Ovary (tissue), 9 donors: Measurements from ENCODE around the gene IDI1. TPM values are rescaled to one million over a fixed set of nuclear protein-coding genes. Genes with fewer than 3 reads are reported as not detected.
"Not testable (repeated sequence)": the region's sequence is repeated elsewhere in the genome, so short reads cannot be mapped to it uniquely, and the experiment has no call there.

ENCODE experiments used
- DNase-seq, 5 donors: peaks; one replicate each; pipeline ENCODE4 v3.0.0-alpha.2; 2019 to 2020
- H3K27ac ChIP-seq, 2 donors: fragments of 200-600 bp; one replicate each; pipeline versions ENCODE4 v1.5.1 to v1.8.0; 2019 to 2022
- H3K27me3 ChIP-seq: fragments of 200-600 bp; one replicate; pipeline ENCODE4 v1.8.0; 2022
- H3K36me3 ChIP-seq: fragments of 200-600 bp; sonication (generic); one replicate; pipeline ENCODE4 v1.5.1; 2019
- H3K4me1 ChIP-seq: one replicate; pipeline ENCODE4 v1.8.1; 2013; ENCODE audit warnings: mild to moderate bottlenecking, moderate library complexity; ENCODE audit not compliant: insufficient read depth
- H3K4me3 ChIP-seq: fragments of 200-600 bp; sonication (generic); one replicate; pipeline ENCODE4 v1.5.1; 2017
- H3K9me3 ChIP-seq, 2 donors: fragments of 200-600 bp in 1 of 2; sonication (generic) in 1 of 2; one replicate each; pipeline versions ENCODE4 v1.5.1 to v1.8.1; 2013 to 2019; ENCODE audit warnings: mild to moderate bottlenecking in 1 of 2, moderate library complexity in 1 of 2
- EP300 ChIP-seq: sonication (generic); formaldehyde crosslinking; IDR thresholded peaks from one replicate; pipeline ENCODE4 v1.6.1; 2017; ENCODE audit warnings: antibody characterized with exemption
- POLR2A ChIP-seq: fragments of 450-650 bp; IDR thresholded peaks from one replicate; pipeline ENCODE4 v1.6.1; 2017; ENCODE audit warnings: antibody characterized with exemption, mild to moderate bottlenecking, moderate library complexity
- WGBS, 3 donors: extraction: QIAGEN DNeasy Blood & Tissue Kit in 1 of 3; methylation state at CpG; one replicate each; pipeline versions ENCODE4 v1.1.5 to v1.1.7; 2013 to 2017; 5-methylcytosine and 5-hydroxymethylcytosine counted together
- intact Hi-C, 4 donors: fragments of 100-400 bp; cut with DNase I; formaldehyde crosslinking; loops; one replicate each; pipeline versions ENCODE4 v1.11.0 to v1.15.1; 2022 to 2023
- polyA plus RNA-seq, 2 donors: library from polyadenylated mRNA; stranded (reverse); fragments of 200-250 nt in 1 of 2; fragments of 350-450 nt in 1 of 2; fragmentation: Illumina TruSeq in 1 of 2; extraction: RNeasy Lipid Tissue Mini Kit (QIAGEN cat#74804) in 1 of 2; gene quantifications; one replicate each; pipeline ENCODE4 v1.2.3, GENCODE V29; 2013 to 2014
- total RNA-seq, 7 donors: library from RNA; depleted of rRNA in 2 of 7; stranded (reverse); fragments of >200 nt in 2 of 7; fragmentation: NEBNext Ultra II Directional in 3 of 7; extraction: Animal tissue kit (Norgen Biotek cat#: 25700) in 3 of 7; gene quantifications; one replicate each; pipeline versions ENCODE4 v1.1.0 to v1.2.4, GENCODE V29; 2016 to 2023
- TF ChIP-seq, protein P1 (sequence below), 3 donors: fragments of 450-650 bp in 2 of 3; fragments of 200-600 bp in 1 of 3; IDR thresholded peaks; one replicate each; pipeline versions ENCODE4 v1.5.1 to v1.8.0; 2016 to 2022; ENCODE audit warnings: antibody characterized with exemption in 3 of 3, mild to moderate bottlenecking in 1 of 3
- donor health status: DM: no; HTN: no; CAD: no; lungs with moderate emphysema.
- donor health status: DM: no; HTN: no; CAD: no.
- donor health status: Bipolar disorder and iron deficiency.
- donor health status: DM: yes; HTN: yes; CAD: no.
- donor health status: DM: no; HTN: no; CAD: no.
- donor health status: DM: yes; HTN: yes; CAD: no.

IDI1 gene
- total and polyA plus RNA-seq, 9 donors, result 17.3 to 99.0 (median 24.4) TPM

DNA sequence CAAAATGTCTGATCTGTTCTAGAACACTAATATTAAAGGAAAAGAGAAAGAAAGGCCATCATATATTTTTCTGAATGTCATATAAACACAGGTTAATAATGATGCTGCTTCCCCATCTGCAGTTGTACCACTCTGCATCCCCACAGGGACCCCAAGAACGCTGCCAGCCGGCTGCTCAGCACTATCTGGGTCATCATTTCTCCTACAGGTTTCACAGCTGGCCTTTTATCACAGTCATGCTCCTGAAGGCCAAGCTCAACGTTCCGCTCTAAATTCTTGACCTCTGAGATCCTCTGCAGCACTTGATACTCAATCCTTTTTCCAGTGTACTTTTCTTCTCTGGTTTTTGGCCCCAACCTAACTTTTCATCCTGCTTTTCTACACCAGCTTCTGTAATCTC is 4.8 kb downstream of the IDI1 start:
- H3K27ac ChIP-seq, result no peak overlapping the region
- H3K27me3 ChIP-seq, result no peaks in the 10 kb centered on the region
- WGBS, 3 donors, result 38 to 56% (median 40%) methylated on average over 4 of the region's 4 CpGs

DNA sequence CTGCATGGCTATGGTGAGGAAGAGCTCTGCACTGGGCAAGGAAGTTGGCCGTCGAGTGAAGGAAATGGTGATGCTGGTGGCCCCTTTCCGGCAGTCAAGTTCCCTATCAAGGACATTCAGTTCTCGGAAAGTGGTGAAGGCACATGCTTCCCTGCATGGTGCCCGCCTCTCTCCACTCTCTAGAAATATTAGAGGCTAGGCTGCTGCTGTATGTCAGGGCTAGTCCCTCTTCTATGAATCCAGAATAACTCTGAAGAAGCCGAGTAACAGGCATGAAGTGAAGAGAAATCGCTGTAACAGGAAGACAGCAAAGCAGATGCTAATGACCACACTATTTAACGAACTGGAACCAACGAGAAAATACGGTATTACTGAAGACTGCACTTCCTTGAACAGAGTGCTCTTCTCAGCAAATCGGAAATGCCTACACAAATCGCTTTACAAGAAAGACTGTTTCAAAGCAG is 5.4 kb downstream of the IDI1 start:
- intact Hi-C loops, result no loop called here
- H3K9me3 ChIP-seq, result no peaks in the 10 kb centered on the region
- no peak overlapping the region for H3K4me3 ChIP-seq
- H3K36me3 ChIP-seq, result no peaks in the 10 kb centered on the region
- H3K27me3 ChIP-seq, result no peaks in the 10 kb centered on the region
- H3K4me1 ChIP-seq, result peaks cover 6% of the 10 kb centered on the region
- 80 to 83% (median 81%) methylated on average over 12 of the region's 12 CpGs for WGBS, 3 donors
- H3K27ac ChIP-seq, result no peak overlapping the region
- TF ChIP-seq, protein P1, sequence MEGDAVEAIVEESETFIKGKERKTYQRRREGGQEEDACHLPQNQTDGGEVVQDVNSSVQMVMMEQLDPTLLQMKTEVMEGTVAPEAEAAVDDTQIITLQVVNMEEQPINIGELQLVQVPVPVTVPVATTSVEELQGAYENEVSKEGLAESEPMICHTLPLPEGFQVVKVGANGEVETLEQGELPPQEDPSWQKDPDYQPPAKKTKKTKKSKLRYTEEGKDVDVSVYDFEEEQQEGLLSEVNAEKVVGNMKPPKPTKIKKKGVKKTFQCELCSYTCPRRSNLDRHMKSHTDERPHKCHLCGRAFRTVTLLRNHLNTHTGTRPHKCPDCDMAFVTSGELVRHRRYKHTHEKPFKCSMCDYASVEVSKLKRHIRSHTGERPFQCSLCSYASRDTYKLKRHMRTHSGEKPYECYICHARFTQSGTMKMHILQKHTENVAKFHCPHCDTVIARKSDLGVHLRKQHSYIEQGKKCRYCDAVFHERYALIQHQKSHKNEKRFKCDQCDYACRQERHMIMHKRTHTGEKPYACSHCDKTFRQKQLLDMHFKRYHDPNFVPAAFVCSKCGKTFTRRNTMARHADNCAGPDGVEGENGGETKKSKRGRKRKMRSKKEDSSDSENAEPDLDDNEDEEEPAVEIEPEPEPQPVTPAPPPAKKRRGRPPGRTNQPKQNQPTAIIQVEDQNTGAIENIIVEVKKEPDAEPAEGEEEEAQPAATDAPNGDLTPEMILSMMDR (IDR thresholded peaks at IDR 0.05), result no peak
- no peak for TF ChIP-seq EP300
- TF ChIP-seq POLR2A, result no peak
- no peak for DNase-seq

More for the DNA sequence above, 4.8 kb downstream of the IDI1 start:
- no peak for DNase-seq
- TF ChIP-seq, protein P1 (IDR thresholded peaks at IDR 0.05), result no peak
- no peak for TF ChIP-seq POLR2A
- TF ChIP-seq EP300, result no peak
- Histone ChIP-seq H3K4me3 (no peak overlapping the region), H3K36me3 (no peaks in the 10 kb centered on the region), H3K9me3 (no peaks in the 10 kb centered on the region), H3K4me1 (peaks cover 6% of the 10 kb centered on the region)
- intact Hi-C loops, result no loop called here

DNA sequence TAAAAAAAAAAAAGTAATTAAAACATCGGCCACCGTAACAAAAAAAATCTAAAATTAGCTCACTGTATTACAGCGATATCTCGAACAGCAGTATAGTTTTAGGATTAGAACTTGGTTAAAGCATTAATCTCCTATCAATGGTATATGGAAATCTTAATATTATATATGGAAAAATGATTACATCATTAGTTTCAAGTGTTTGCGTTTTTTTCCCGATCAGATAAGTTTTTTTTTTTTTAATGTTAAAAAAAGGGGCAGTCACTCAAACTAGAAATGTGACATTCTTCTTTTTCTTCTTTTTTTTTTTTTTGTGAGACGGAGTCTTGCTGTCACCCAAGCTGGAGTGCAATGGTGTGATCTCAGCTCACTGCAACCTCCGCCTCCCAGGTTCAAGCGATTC is 7.4 kb downstream of the IDI1 start:
- intact Hi-C loops, result no loop called here
- H3K36me3 ChIP-seq, result no peaks in the 10 kb centered on the region

DNA sequence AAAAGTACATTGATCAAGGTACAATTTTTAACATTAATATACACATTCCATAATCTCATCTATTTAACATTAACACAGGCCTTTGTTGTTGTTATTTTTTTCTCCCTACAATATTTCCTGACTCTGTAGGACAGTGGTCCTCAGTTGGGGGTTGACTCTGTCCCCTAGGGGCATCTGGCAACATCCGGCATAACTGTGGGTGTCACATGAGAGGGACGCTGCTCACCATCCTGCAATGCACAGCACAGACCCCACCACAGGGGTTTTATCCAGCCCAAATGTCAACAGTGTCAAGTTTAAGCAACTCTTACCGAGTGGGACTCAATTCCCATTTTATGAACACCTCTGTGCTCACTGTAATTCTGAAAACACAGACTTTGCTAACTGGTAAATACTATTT is 8.8 kb downstream of the IDI1 start:
- WGBS, 3 donors, result 73 to 83% (median 76%) methylated on average over 3 of the region's 3 CpGs
- H3K27me3 ChIP-seq, result no peaks in the 10 kb centered on the region

More for the DNA sequence above, 7.4 kb downstream of the IDI1 start:
- Histone ChIP-seq H3K27me3 (no peaks in the 10 kb centered on the region), H3K4me1 (peaks cover 4% of the 10 kb centered on the region), H3K4me3 (no peak overlapping the region), H3K27ac (no peak overlapping the region), H3K9me3 (no peaks in the 10 kb centered on the region)
- WGBS, 3 donors, result 93 to 94% (median 94%) methylated on average over 9 of the region's 9 CpGs
- DNase-seq, result no peak
- TF ChIP-seq POLR2A (no peak), EP300 (no peak)
- TF ChIP-seq, protein P1 (IDR thresholded peaks at IDR 0.05), result no peak

DNA sequence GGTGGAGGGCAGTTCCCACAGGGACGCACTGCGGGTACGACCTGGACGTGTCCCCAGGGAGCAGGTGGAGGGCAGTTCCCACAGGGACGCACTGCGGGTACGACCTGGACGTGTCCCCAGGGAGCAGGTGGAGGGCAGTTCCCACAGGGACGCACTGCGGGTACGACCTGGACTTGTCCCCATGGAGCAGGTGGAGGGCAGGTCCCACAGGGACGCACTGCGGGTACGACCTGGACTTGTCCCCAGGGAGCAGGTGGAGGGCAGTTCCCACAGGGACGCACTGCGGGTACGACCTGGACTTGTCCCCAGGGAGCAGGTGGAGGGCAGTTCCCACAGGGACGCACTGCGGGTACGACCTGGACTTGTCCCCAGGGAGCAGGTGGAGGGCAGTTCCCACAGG is 10.2 kb downstream of the IDI1 start:
- H3K36me3 ChIP-seq, H3K4me3 ChIP-seq, H3K27me3 ChIP-seq, H3K27ac ChIP-seq, H3K9me3 ChIP-seq, DNase-seq, intact Hi-C loops, H3K4me1 ChIP-seq: not testable (repeated sequence)
- WGBS, 3 donors, result 87 to 93% (median 90%) methylated on average over 6 to 11 of the region's 20 CpGs

More for the DNA sequence above, 8.8 kb downstream of the IDI1 start:
- Histone ChIP-seq H3K36me3 (no peaks in the 10 kb centered on the region), H3K4me3 (no peak overlapping the region), H3K4me1 (peaks cover 4% of the 10 kb centered on the region), H3K27ac (no peak overlapping the region), H3K9me3 (no peaks in the 10 kb centered on the region)
- TF ChIP-seq POLR2A, result no peak
- TF ChIP-seq, protein P1 (IDR thresholded peaks at IDR 0.05), result no peak
- no peak for TF ChIP-seq EP300
- DNase-seq, result no peak
- intact Hi-C loops, result no loop called here
